ENCODE data around the gene AHCTF1. TPM values are rescaled to one million over a fixed set of nuclear protein-coding genes. Genes with fewer than 3 reads are reported as not detected.
"Not testable (repeated sequence)": the region's sequence is repeated elsewhere in the genome, so short reads cannot be mapped to it uniquely, and the experiment has no call there.

Gene AHCTF1
- total RNA-seq, 6 donors from 2014 or later, result 22.2 to 40.9 (median 29.7) TPM

DNA sequence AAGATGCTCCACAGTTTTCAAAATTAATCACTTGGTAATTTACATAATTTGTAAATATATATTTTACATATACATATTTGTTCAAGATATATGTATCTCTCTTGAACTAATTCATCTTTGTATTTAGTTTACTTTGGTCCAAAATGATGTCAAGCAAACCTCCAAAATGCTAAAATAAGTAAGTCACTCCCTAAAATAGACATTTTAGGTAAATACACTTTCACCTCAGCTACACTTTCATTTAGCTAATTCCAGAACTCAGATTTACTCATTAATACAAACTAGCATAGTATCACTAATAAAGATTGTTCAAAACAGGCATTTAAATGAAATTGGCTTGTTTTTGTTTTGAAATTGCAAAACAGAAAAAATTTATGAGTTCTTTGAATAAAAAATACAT is 40.6 kb downstream of the AHCTF1 start:
- H3K4me1 ChIP-seq, result no peaks in the 10 kb centered on the region
- no peak for DNase-seq
- H3K36me3 ChIP-seq, result peaks cover 28 to 87% (median 51%) of the 10 kb centered on the region in 4 donors
- no peak overlapping the region for H3K4me3 ChIP-seq
- TF ChIP-seq, protein P1, sequence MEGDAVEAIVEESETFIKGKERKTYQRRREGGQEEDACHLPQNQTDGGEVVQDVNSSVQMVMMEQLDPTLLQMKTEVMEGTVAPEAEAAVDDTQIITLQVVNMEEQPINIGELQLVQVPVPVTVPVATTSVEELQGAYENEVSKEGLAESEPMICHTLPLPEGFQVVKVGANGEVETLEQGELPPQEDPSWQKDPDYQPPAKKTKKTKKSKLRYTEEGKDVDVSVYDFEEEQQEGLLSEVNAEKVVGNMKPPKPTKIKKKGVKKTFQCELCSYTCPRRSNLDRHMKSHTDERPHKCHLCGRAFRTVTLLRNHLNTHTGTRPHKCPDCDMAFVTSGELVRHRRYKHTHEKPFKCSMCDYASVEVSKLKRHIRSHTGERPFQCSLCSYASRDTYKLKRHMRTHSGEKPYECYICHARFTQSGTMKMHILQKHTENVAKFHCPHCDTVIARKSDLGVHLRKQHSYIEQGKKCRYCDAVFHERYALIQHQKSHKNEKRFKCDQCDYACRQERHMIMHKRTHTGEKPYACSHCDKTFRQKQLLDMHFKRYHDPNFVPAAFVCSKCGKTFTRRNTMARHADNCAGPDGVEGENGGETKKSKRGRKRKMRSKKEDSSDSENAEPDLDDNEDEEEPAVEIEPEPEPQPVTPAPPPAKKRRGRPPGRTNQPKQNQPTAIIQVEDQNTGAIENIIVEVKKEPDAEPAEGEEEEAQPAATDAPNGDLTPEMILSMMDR (IDR thresholded peaks at IDR 0.05), result no peak
- TF ChIP-seq EP300 (IDR thresholded peaks at IDR 0.05), result no peak
- no peak for TF ChIP-seq POLR2A (IDR thresholded peaks at IDR 0.05)
- TF ChIP-seq POLR2AphosphoS5 (IDR thresholded peaks at IDR 0.05), result no peak
- no peak for ATAC-seq (ENCODE audit: low FRiP score in 2 of 2)
- H3K9me3 ChIP-seq, result no peaks in the 10 kb centered on the region
- H3K27ac ChIP-seq, result no peak overlapping the region
- H3K27me3 ChIP-seq, result no peaks in the 10 kb centered on the region

DNA sequence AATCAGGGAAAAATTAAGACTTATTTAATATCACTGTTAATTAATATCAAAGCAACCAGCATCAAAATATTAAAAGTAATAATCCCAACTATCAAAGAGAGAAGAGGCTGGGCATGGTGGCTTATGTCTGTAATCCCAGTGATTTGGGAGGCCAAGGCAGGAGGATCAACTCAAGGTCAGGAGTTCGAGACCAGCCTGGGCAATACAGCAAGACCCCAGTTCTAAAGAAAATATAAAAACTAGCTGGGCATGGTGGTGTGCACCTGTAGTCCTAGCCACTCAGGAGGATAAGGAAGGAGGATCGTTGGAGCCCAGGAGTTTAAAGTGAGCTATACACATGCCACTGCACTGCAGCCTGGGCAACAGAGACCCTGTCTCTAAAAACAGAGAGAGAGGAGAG is 43.2 kb downstream of the AHCTF1 start:
- TF ChIP-seq, protein P1 (IDR thresholded peaks at IDR 0.05), result no peak
- TF ChIP-seq POLR2A (IDR thresholded peaks at IDR 0.05) (no peak), EP300 (IDR thresholded peaks at IDR 0.05) (no peak), POLR2AphosphoS5 (IDR thresholded peaks at IDR 0.05) (no peak)
- no peaks in the 10 kb centered on the region for H3K27me3 ChIP-seq
- WGBS, 2 donors, result 97 to 100% methylated on average over 2 of the region's 2 CpGs
- DNase-seq (no peak), ATAC-seq (ENCODE audit: low FRiP score in 2 of 2) (no peak)
- no peaks in the 10 kb centered on the region for H3K9me3 ChIP-seq
- peaks cover 28 to 88% (median 40%) of the 10 kb centered on the region in 4 donors for H3K36me3 ChIP-seq
- no peak overlapping the region for H3K4me3 ChIP-seq
- no peaks in the 10 kb centered on the region for H3K4me1 ChIP-seq
- no peak overlapping the region for H3K27ac ChIP-seq

GRCh38 chr1:246885389-246885788 is 46.4 kb downstream of the AHCTF1 start:
- not testable (repeated sequence) for ATAC-seq (ENCODE audit: low FRiP score in 2 of 2); H3K27me3 ChIP-seq; DNase-seq; H3K4me1 ChIP-seq; H3K9me3 ChIP-seq; H3K4me3 ChIP-seq; H3K27ac ChIP-seq
- WGBS, 2 donors, result 91 to 93% methylated on average over 5 of the region's 5 CpGs
- H3K36me3 ChIP-seq, result peaks cover 20 to 67% (median 37%) of the 10 kb centered on the region in 4 donors

- DNase-seq (no peak), ATAC-seq (ENCODE audit: low FRiP score in 2 of 2) (no peak)
- WGBS, 2 donors, result 93 to 94% methylated on average over 4 of the region's 4 CpGs
- Histone ChIP-seq H3K27ac (no peak overlapping the region), H3K9me3 (no peaks in the 10 kb centered on the region), H3K4me3 (no peak overlapping the region), H3K36me3 (peaks cover 9 to 38% (median 13%) of the 10 kb centered on the region in 4 donors), H3K27me3 (no peaks in the 10 kb centered on the region), H3K4me1 (no peaks in the 10 kb centered on the region)
- no peak for TF ChIP-seq POLR2A (IDR thresholded peaks at IDR 0.05)
- no peak for TF ChIP-seq POLR2AphosphoS5 (IDR thresholded peaks at IDR 0.05)
- no peak for TF ChIP-seq EP300 (IDR thresholded peaks at IDR 0.05)
- TF ChIP-seq, protein P1 (IDR thresholded peaks at IDR 0.05), result no peak
These were observed 53.2 kb downstream of the AHCTF1 start for GRCh38 chr1:246878551-246878950.

GRCh38 chr1:246876431-246876830 is 55.3 kb downstream of the AHCTF1 start:
- no peaks in the 10 kb centered on the region for H3K27me3 ChIP-seq
- DNase-seq, result no peak
- H3K4me3 ChIP-seq, result no peak overlapping the region
- TF ChIP-seq, protein P1 (IDR thresholded peaks at IDR 0.05), result no peak
- TF ChIP-seq POLR2AphosphoS5 (IDR thresholded peaks at IDR 0.05) (no peak), POLR2A (IDR thresholded peaks at IDR 0.05) (no peak), EP300 (IDR thresholded peaks at IDR 0.05) (no peak)
- no peak overlapping the region for H3K27ac ChIP-seq
- ATAC-seq (ENCODE audit: low FRiP score in 2 of 2), result no peak
- no peaks in the 10 kb centered on the region for H3K9me3 ChIP-seq
- no peaks in the 10 kb centered on the region for H3K4me1 ChIP-seq
- 96 to 97% methylated on average over 3 of the region's 3 CpGs for whole genome bisulfite sequencing, 2 donors
- H3K36me3 ChIP-seq, result peaks cover 9 to 48% (median 22%) of the 10 kb centered on the region in 4 donors
